ENCODE data around the gene AFF3. TPM values are rescaled to one million over a fixed set of nuclear protein-coding genes. Genes with fewer than 3 reads are reported as not detected.

Gene AFF3
- total RNA-seq, 4 donors from 2014 or later = 9.0 to 20.2 (median 14.5) TPM

GRCh38 chr2:99819766-99820165, 322.6 kb downstream of the AFF3 start:
- no peaks in the 10 kb centered on the region for H3K4me1 ChIP-seq
- no peak overlapping the region for H3K4me3 ChIP-seq
- intact Hi-C loops (cut with DNase I; ENCODE audit: low total_unique reads) (no loop called here), in situ Hi-C loops (cut with MboI; ENCODE audit: low pct_ligation_motif_present in 1 of 4, low pct_unique_long_range_greater_than_20kb in 1 of 4, low sequenced_read_pairs in 3 of 4) (loop anchor here in 1 of 4 donors (25.0 kb wide), 1 partner anchor 418 kb away; no protein-coding TSS in a partner anchor)
- H3K27me3 ChIP-seq = no peaks in the 10 kb centered on the region
- no peaks in the 10 kb centered on the region for H3K36me3 ChIP-seq
- TF ChIP-seq EP300 (IDR thresholded peaks at IDR 0.05; ENCODE audit: low read depth) (no peak), POLR2AphosphoS5 (IDR thresholded peaks at IDR 0.05) (no peak), POLR2A (IDR thresholded peaks at IDR 0.05) (no peak)
- no peak overlapping the region for H3K27ac ChIP-seq
- no peak for DNase-seq
- no peaks in the 10 kb centered on the region for H3K9me3 ChIP-seq
- 96% methylated on average over 7 of the region's 7 CpGs; no CpG with 5 or more reads in 1 of the 2 donors for WGBS, 2 donors (ENCODE audit: low coverage in 1 of 2)

DNA sequence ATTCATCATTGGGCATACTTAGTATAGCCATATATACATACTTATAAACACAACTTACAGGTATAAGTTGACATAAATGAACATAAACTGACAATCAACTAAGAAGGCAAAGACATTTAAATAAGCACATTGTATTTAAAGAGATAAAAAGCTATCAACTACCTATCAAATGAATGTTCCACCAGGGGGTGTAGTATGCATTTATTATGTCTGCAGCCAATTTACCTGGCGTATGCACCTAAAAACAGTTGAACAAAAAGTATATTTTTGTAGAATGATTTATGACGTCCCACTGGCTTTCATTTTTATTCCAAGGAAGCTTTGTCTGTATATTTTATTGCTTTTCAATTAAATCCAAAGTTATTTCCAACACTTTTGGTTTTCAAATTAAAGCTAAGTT, 323.5 kb downstream of the AFF3 start:
- intact Hi-C loops (cut with DNase I; ENCODE audit: low total_unique reads) (no loop called here), in situ Hi-C loops (cut with MboI; ENCODE audit: low pct_ligation_motif_present in 1 of 4, low pct_unique_long_range_greater_than_20kb in 1 of 4, low sequenced_read_pairs in 3 of 4) (loop anchor here in 1 of 4 donors (25.0 kb wide), 1 partner anchor 418 kb away; no protein-coding TSS in a partner anchor)
- no peak overlapping the region for H3K4me3 ChIP-seq
- WGBS, 2 donors (ENCODE audit: low coverage in 1 of 2) = 49 to 65% methylated on average over 2 of the region's 2 CpGs
- H3K9me3 ChIP-seq = no peaks in the 10 kb centered on the region
- no peaks in the 10 kb centered on the region for H3K27me3 ChIP-seq
- TF ChIP-seq POLR2AphosphoS5 (IDR thresholded peaks at IDR 0.05) (no peak), EP300 (IDR thresholded peaks at IDR 0.05; ENCODE audit: low read depth) (no peak), POLR2A (IDR thresholded peaks at IDR 0.05) (no peak)
- TF ChIP-seq, protein P1, sequence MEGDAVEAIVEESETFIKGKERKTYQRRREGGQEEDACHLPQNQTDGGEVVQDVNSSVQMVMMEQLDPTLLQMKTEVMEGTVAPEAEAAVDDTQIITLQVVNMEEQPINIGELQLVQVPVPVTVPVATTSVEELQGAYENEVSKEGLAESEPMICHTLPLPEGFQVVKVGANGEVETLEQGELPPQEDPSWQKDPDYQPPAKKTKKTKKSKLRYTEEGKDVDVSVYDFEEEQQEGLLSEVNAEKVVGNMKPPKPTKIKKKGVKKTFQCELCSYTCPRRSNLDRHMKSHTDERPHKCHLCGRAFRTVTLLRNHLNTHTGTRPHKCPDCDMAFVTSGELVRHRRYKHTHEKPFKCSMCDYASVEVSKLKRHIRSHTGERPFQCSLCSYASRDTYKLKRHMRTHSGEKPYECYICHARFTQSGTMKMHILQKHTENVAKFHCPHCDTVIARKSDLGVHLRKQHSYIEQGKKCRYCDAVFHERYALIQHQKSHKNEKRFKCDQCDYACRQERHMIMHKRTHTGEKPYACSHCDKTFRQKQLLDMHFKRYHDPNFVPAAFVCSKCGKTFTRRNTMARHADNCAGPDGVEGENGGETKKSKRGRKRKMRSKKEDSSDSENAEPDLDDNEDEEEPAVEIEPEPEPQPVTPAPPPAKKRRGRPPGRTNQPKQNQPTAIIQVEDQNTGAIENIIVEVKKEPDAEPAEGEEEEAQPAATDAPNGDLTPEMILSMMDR (IDR thresholded peaks at IDR 0.05) = no peak
- DNase-seq = no peak
- H3K36me3 ChIP-seq = no peaks in the 10 kb centered on the region
- H3K27ac ChIP-seq = no peak overlapping the region
- no peaks in the 10 kb centered on the region for H3K4me1 ChIP-seq

DNA sequence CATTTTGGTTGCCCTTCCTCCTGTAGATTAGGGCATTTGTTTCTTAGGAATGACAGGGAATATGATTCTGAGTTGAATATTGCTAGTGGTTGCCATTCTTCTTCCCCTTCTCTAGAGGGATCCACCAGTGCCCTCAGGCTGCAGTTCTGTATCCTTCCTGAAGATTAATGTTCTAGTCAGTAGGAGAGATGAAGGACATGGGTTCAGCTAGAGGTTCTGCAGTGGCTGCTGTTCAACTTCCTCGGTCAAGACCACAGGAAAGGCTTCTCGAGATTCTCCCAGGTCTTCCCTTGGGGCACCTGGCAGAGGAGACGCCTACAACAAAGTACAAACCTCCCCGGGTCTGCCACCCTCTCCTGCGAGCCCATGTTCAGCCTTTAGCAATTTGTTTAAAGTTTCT, 325.5 kb downstream of the AFF3 start:
- Histone ChIP-seq H3K4me3 (no peak overlapping the region), H3K4me1 (no peaks in the 10 kb centered on the region), H3K36me3 (no peaks in the 10 kb centered on the region), H3K27me3 (no peaks in the 10 kb centered on the region), H3K9me3 (no peaks in the 10 kb centered on the region), H3K27ac (no peak overlapping the region)
- 85 to 93% methylated on average over 5 of the region's 5 CpGs for WGBS, 2 donors (ENCODE audit: low coverage in 1 of 2)
- TF ChIP-seq POLR2AphosphoS5 (IDR thresholded peaks at IDR 0.05) (no peak), EP300 (IDR thresholded peaks at IDR 0.05; ENCODE audit: low read depth) (no peak), POLR2A (IDR thresholded peaks at IDR 0.05) (no peak)
- TF ChIP-seq, protein P1 (IDR thresholded peaks at IDR 0.05) = no peak
- in situ Hi-C loops (cut with MboI; ENCODE audit: low pct_ligation_motif_present in 1 of 4, low pct_unique_long_range_greater_than_20kb in 1 of 4, low sequenced_read_pairs in 3 of 4) = loop anchor here in 1 of 4 donors (25.0 kb wide), 1 partner anchor 420 kb away; no protein-coding TSS in a partner anchor
- intact Hi-C loops (cut with DNase I; ENCODE audit: low total_unique reads) = no loop called here
- DNase-seq = no peak

DNA sequence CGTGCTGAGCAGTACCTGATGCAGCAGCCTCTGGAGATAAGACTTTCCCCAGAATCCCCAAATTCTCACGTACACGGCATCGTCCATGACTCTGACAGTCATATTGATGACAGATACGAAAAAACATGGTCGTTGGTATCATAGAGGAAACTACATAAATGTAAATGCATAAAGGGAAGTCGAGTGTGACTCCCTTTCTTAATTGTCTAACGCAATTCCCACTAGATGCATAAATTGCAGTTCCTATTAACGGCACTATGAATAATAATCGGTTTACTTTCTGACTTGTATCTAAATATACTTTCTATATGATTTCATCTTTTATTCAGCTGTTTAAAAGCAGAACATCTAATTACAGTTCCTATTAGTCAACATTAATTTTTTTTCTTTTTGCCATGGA, 330.0 kb downstream of the AFF3 start:
- Histone ChIP-seq H3K9me3 (no peaks in the 10 kb centered on the region), H3K36me3 (no peaks in the 10 kb centered on the region), H3K27ac (no peak overlapping the region), H3K27me3 (no peaks in the 10 kb centered on the region), H3K4me3 (no peak overlapping the region), H3K4me1 (no peaks in the 10 kb centered on the region)
- intact Hi-C loops (cut with DNase I; ENCODE audit: low total_unique reads) = no loop called here
- in situ Hi-C loops (cut with MboI; ENCODE audit: low pct_ligation_motif_present in 1 of 4, low pct_unique_long_range_greater_than_20kb in 1 of 4, low sequenced_read_pairs in 3 of 4) = loop anchor here in 1 of 4 donors (25.0 kb wide), 1 partner anchor 425 kb away; no protein-coding TSS in a partner anchor
- no peak for DNase-seq
- TF ChIP-seq EP300 (IDR thresholded peaks at IDR 0.05; ENCODE audit: low read depth) (no peak), POLR2A (IDR thresholded peaks at IDR 0.05) (no peak), POLR2AphosphoS5 (IDR thresholded peaks at IDR 0.05) (no peak)
- TF ChIP-seq, protein P1 (IDR thresholded peaks at IDR 0.05) = no peak
- 72 to 78% methylated on average over 6 to 10 of the region's 10 CpGs for WGBS, 2 donors (ENCODE audit: low coverage in 1 of 2)

- Histone ChIP-seq H3K36me3 (no peaks in the 10 kb centered on the region), H3K9me3 (no peaks in the 10 kb centered on the region), H3K4me3 (no peak overlapping the region), H3K27ac (no peak overlapping the region), H3K27me3 (no peaks in the 10 kb centered on the region), H3K4me1 (no peaks in the 10 kb centered on the region)
- DNase-seq = no peak
- in situ Hi-C loops (cut with MboI; ENCODE audit: low pct_ligation_motif_present in 1 of 4, low pct_unique_long_range_greater_than_20kb in 1 of 4, low sequenced_read_pairs in 3 of 4) = loop anchor here in 1 of 4 donors (25.0 kb wide), 1 partner anchor 426 kb away; no protein-coding TSS in a partner anchor
- intact Hi-C loops (cut with DNase I; ENCODE audit: low total_unique reads) = no loop called here
- WGBS, 2 donors (ENCODE audit: low coverage in 1 of 2) = 85 to 86% methylated on average over 6 of the region's 6 CpGs
- no peak for TF ChIP-seq POLR2A (IDR thresholded peaks at IDR 0.05)
- TF ChIP-seq, protein P1 (IDR thresholded peaks at IDR 0.05) = no peak
- TF ChIP-seq EP300 (IDR thresholded peaks at IDR 0.05; ENCODE audit: low read depth) = no peak
- TF ChIP-seq POLR2AphosphoS5 (IDR thresholded peaks at IDR 0.05) = no peak
Observed at GRCh38 chr2:99811544-99811943, 330.8 kb downstream of the AFF3 start.
